Measurements from ENCODE around the gene SORCS1. TPM values are rescaled to one million over a fixed set of nuclear protein-coding genes. Genes with fewer than 3 reads are reported as not detected.

SORCS1 gene
- total RNA-seq, 2 experiments from 2014 or later = not detected

- peaks cover 0 to 15% of the 10 kb centered on the region in 2 experiments for H3K9me3 ChIP-seq (ENCODE audit: control insufficient read depth in 1 of 2, insufficient read depth in 1 of 2, low read length in 2 of 2)
- intact Hi-C loops (cut with DNase I, micrococcal nuclease) = no loop called here
- Mint-ChIP-seq H3K4me3 (no peak overlapping the region), H3K36me3 (ENCODE audit: low read depth) (no peaks in the 10 kb centered on the region), H3K27ac (no peak overlapping the region), H3K27me3 (no peaks in the 10 kb centered on the region), H3K4me1 (ENCODE audit: low read depth) (no peaks in the 10 kb centered on the region), H3K9me3 (peaks cover 11% of the 10 kb centered on the region)
- H3K4me1 ChIP-seq (ENCODE audit: insufficient read depth, low read length) = no peaks in the 10 kb centered on the region
- no peak overlapping the region for H3K27ac ChIP-seq (ENCODE audit: low read depth in 1 of 2, low read length in 2 of 2)
- ATAC-seq (ENCODE audit: poor library complexity) (no peak), DNase-seq (no peak)
- TF ChIP-seq, protein P1, sequence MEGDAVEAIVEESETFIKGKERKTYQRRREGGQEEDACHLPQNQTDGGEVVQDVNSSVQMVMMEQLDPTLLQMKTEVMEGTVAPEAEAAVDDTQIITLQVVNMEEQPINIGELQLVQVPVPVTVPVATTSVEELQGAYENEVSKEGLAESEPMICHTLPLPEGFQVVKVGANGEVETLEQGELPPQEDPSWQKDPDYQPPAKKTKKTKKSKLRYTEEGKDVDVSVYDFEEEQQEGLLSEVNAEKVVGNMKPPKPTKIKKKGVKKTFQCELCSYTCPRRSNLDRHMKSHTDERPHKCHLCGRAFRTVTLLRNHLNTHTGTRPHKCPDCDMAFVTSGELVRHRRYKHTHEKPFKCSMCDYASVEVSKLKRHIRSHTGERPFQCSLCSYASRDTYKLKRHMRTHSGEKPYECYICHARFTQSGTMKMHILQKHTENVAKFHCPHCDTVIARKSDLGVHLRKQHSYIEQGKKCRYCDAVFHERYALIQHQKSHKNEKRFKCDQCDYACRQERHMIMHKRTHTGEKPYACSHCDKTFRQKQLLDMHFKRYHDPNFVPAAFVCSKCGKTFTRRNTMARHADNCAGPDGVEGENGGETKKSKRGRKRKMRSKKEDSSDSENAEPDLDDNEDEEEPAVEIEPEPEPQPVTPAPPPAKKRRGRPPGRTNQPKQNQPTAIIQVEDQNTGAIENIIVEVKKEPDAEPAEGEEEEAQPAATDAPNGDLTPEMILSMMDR (IDR thresholded peaks at IDR 0.05) = no peak
- H3K4me3 ChIP-seq (ENCODE audit: low read length) = no peak overlapping the region
- no peaks in the 10 kb centered on the region for H3K36me3 ChIP-seq (ENCODE audit: insufficient read depth, low read length)
- no peaks in the 10 kb centered on the region for H3K27me3 ChIP-seq (ENCODE audit: control insufficient read depth in 1 of 2, insufficient read depth in 2 of 2, low read length in 2 of 2)
- ChIA-PET CTCF (no interaction called here), POLR2A (no interaction called here)
Measured at GRCh38 chr10:106967452-106967851, 197.1 kb downstream of the SORCS1 start.

DNA sequence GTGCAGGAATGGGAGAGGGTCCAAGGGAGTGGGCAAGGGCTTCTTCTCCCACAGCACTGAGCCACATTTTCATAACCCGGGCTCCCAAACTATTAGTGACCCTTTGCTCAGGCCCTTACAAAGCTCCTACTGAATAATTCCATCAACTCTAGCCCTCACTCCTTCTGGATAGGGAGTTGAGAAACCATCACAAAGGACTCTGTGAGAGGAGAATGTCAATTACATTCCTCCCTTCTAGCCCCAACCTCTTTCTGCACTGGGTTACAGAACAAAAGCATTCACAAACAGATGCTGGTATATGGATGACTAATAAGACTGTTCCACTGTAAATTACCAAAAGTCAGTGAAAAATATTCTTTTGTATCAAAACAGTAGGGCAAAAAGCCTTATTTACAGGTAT lies 203.7 kb downstream of the SORCS1 start:
- H3K9me3 ChIP-seq (ENCODE audit: control insufficient read depth in 1 of 2, insufficient read depth in 1 of 2, low read length in 2 of 2) = peaks cover 0 to 14% of the 10 kb centered on the region in 2 experiments
- H3K9me3 Mint-ChIP-seq = peaks cover 3% of the 10 kb centered on the region
- ATAC-seq (ENCODE audit: poor library complexity) (no peak), DNase-seq (no peak)
- no peaks in the 10 kb centered on the region for H3K27me3 Mint-ChIP-seq
- no peaks in the 10 kb centered on the region for H3K36me3 Mint-ChIP-seq (ENCODE audit: low read depth)
- H3K27ac Mint-ChIP-seq = no peak overlapping the region
- no peak overlapping the region for H3K4me3 ChIP-seq (ENCODE audit: low read length)
- H3K27ac ChIP-seq (ENCODE audit: low read depth in 1 of 2, low read length in 2 of 2) = no peak overlapping the region
- intact Hi-C loops (cut with DNase I, micrococcal nuclease) = no loop called here
- no peak overlapping the region for H3K4me3 Mint-ChIP-seq
- ChIA-PET CTCF (no interaction called here), POLR2A (no interaction called here)
- no peaks in the 10 kb centered on the region for H3K27me3 ChIP-seq (ENCODE audit: control insufficient read depth in 1 of 2, insufficient read depth in 2 of 2, low read length in 2 of 2)
- H3K4me1 Mint-ChIP-seq (ENCODE audit: low read depth) = no peaks in the 10 kb centered on the region
- no peaks in the 10 kb centered on the region for H3K36me3 ChIP-seq (ENCODE audit: insufficient read depth, low read length)
- H3K4me1 ChIP-seq (ENCODE audit: insufficient read depth, low read length) = no peaks in the 10 kb centered on the region
- TF ChIP-seq, protein P1 (IDR thresholded peaks at IDR 0.05) = no peak

- POLR2A ChIA-PET = no interaction called here
- Histone ChIP-seq H3K4me3 (ENCODE audit: low read length) (no peak overlapping the region), H3K4me1 (ENCODE audit: insufficient read depth, low read length) (no peaks in the 10 kb centered on the region), H3K27me3 (ENCODE audit: control insufficient read depth in 1 of 2, insufficient read depth in 2 of 2, low read length in 2 of 2) (no peaks in the 10 kb centered on the region), H3K9me3 (ENCODE audit: control insufficient read depth in 1 of 2, insufficient read depth in 1 of 2, low read length in 2 of 2) (peaks cover 0 to 26% of the 10 kb centered on the region in 2 experiments), H3K36me3 (ENCODE audit: insufficient read depth, low read length) (no peaks in the 10 kb centered on the region), H3K27ac (ENCODE audit: low read depth in 1 of 2, low read length in 2 of 2) (no peak overlapping the region)
- H3K4me1 Mint-ChIP-seq (ENCODE audit: low read depth) = no peaks in the 10 kb centered on the region
- no peaks in the 10 kb centered on the region for H3K27me3 Mint-ChIP-seq
- no peak overlapping the region for H3K27ac Mint-ChIP-seq
- H3K4me3 Mint-ChIP-seq = no peak overlapping the region
- ATAC-seq (ENCODE audit: poor library complexity) (no peak), DNase-seq (no peak)
- CTCF ChIA-PET = no interaction called here
- peaks cover 3% of the 10 kb centered on the region for H3K9me3 Mint-ChIP-seq
- intact Hi-C loops (cut with DNase I, micrococcal nuclease) = no loop called here
- TF ChIP-seq, protein P1 (IDR thresholded peaks at IDR 0.05) = no peak
- H3K36me3 Mint-ChIP-seq (ENCODE audit: low read depth) = no peaks in the 10 kb centered on the region
Measured at GRCh38 chr10:106959521-106959920, 205.0 kb downstream of the SORCS1 start.

All from CD4-positive, alpha-beta T cell (primary cell).